A549 (cell line): ENCODE results near the gene CDC42BPB. TPM values are rescaled to one million over a fixed set of nuclear protein-coding genes. Genes with fewer than 3 reads are reported as not detected.

ENCODE experiments used
- ATAC-seq, 2 experiments: fragments of 200-7000 bp in 1 of 2; fragments of >200 bp in 1 of 2; cut with Nextera tagmentation in 1 of 2; cut with Tn5 transposase in 1 of 2; 3 replicates each; pipeline versions ENCODE4 v1.8.0 to v1.9.1; 2018 to 2020; ENCODE audit warnings: mild to moderate bottlenecking in 1 of 2, moderate library complexity in 1 of 2
- CTCF ChIA-PET: fragments of 300-600 bp; sonication (Branson Sonifier 250); formaldehyde crosslinking; extraction: SDS; loops from one replicate; lab custom pipeline; 2021; ENCODE audit warnings: antibody characterized with exemption, inconsistent platforms; lab: Yijun Ruan, JAX
- POLR2A ChIA-PET: fragments of 350-600 bp; formaldehyde crosslinking; extraction: SDS; loops from one replicate; lab custom pipeline; 2021; ENCODE audit warnings: antibody characterized with exemption, inconsistent platforms; lab: Yijun Ruan, JAX
- DNase-seq, 2 experiments: peaks; one replicate each; pipeline versions ENCODE4 v3.0.0 to v3.0.0-alpha.2; 2011 to 2016; ENCODE audit warnings: low read depth in 1 of 2, low spot score in 1 of 2
- FAIRE-seq: peaks from 2 replicates; lab custom pipeline; 2011; peaks lifted over from hg19 to GRCh38; lab: Jason Lieb, UNC
- H3K27ac ChIP-seq, 2 experiments: fragments of >200 bp; sonication (Bioruptor Twin); formaldehyde crosslinking; 3 replicates each; pipeline ENCODE4 v1.5.1; 2016 to 2017
- H3K4me1 ChIP-seq: fragments of >200 bp; sonication (Bioruptor Twin); formaldehyde crosslinking; 3 replicates; pipeline ENCODE4 v1.6.1; 2016
- H3K4me2 ChIP-seq: fragments of >200 bp; sonication (Bioruptor Twin); formaldehyde crosslinking; 3 replicates; pipeline ENCODE4 v1.6.1; 2016
- H3K4me3 ChIP-seq: fragments of >200 bp; sonication (Bioruptor Twin); formaldehyde crosslinking; 3 replicates; pipeline ENCODE4 v1.5.1; 2016
- H3K9me3 ChIP-seq: fragments of >200 bp; sonication (Bioruptor Twin); formaldehyde crosslinking; 3 replicates; pipeline ENCODE4 v1.6.1; 2016
- BHLHE40 ChIP-seq: IDR thresholded peaks from 2 replicates; pipeline ENCODE4 v1.6.1; 2012; ENCODE audit warnings: low read depth, low read length, inconsistent platforms
- CBX2 ChIP-seq: fragments of 200-600 bp; sonication (generic); IDR thresholded peaks from 2 replicates; pipeline ENCODE4 v1.6.1; 2016; ENCODE audit warnings: low read depth, mild to moderate bottlenecking, borderline replicate concordance
- CBX8 ChIP-seq: fragments of 200-600 bp; sonication (generic); IDR thresholded peaks from 2 replicates; pipeline ENCODE4 v1.6.1; 2016
- CEBPB ChIP-seq, 2 experiments: fragments of >200 bp in 1 of 2; sonication (Bioruptor Twin) in 1 of 2; formaldehyde crosslinking in 1 of 2; IDR thresholded peaks; 2 replicates each; pipeline ENCODE4 v1.6.1; 2012 to 2016
- CHD2 ChIP-seq: fragments of 150-350 bp; IDR thresholded peaks from 2 replicates; pipeline ENCODE4 v1.6.1; 2014; ENCODE audit warnings: low read length; ENCODE audit not compliant: partially characterized antibody
- CHD4 ChIP-seq: fragments of 200-600 bp; sonication (generic); IDR thresholded peaks from 2 replicates; pipeline ENCODE4 v1.6.1; 2016; ENCODE audit warnings: antibody characterized with exemption, mild to moderate bottlenecking, borderline replicate concordance
- EHMT2 ChIP-seq: fragments of 200-600 bp; sonication (generic); IDR thresholded peaks from 2 replicates; pipeline ENCODE4 v1.6.1; 2016; ENCODE audit warnings: antibody characterized with exemption, low read depth, mild to moderate bottlenecking, moderate library complexity
- EP300 ChIP-seq, 2 experiments: fragments of >200 bp; sonication (Bioruptor Twin); formaldehyde crosslinking; IDR thresholded peaks; 2 replicates in 1 of 2; 3 replicates in 1 of 2; pipeline ENCODE4 v1.6.1; 2016 to 2017
- ESRRA ChIP-seq: fragments of 150-350 bp; IDR thresholded peaks from 2 replicates; pipeline ENCODE4 v1.6.1; 2014; ENCODE audit warnings: mild to moderate bottlenecking, low read length, borderline replicate concordance
- FOXS1 ChIP-seq: fragments of 250-450 bp; sonication (Bioruptor Pico); IDR thresholded peaks from 2 replicates; pipeline ENCODE4 v1.5.0; 2020; ENCODE audit warnings: mild to moderate bottlenecking, moderate library complexity
- HEYL ChIP-seq: fragments of 250-450 bp; sonication (Bioruptor Pico); IDR thresholded peaks from 2 replicates; pipeline ENCODE4 v1.8.0; 2021; ENCODE audit warnings: mild to moderate bottlenecking, moderate library complexity
- HOXA7 ChIP-seq: fragments of 250-450 bp; sonication (Bioruptor Pico); IDR thresholded peaks from 2 replicates; pipeline ENCODE4 v1.5.0; 2020; ENCODE audit warnings: mild to moderate bottlenecking, moderate library complexity
- NPAS2 ChIP-seq: fragments of 250-450 bp; sonication (Bioruptor Pico); IDR thresholded peaks from 2 replicates; pipeline ENCODE4 v1.8.0; 2022; ENCODE audit warnings: mild to moderate bottlenecking, moderate library complexity, borderline replicate concordance
- PHF8 ChIP-seq: fragments of 200-600 bp; sonication (generic); IDR thresholded peaks from 2 replicates; pipeline ENCODE4 v1.6.1; 2016; ENCODE audit warnings: low read depth, mild to moderate bottlenecking, antibody characterized with exemption, moderate library complexity, borderline replicate concordance
- POLR2A ChIP-seq: IDR thresholded peaks from 2 replicates; pipeline ENCODE4 v1.6.1; 2012; ENCODE audit warnings: mild to moderate bottlenecking, low read length
- RNF2 ChIP-seq: fragments of 200-600 bp; sonication (generic); IDR thresholded peaks from 2 replicates; pipeline ENCODE4 v1.6.1; 2016; ENCODE audit warnings: low read depth, mild to moderate bottlenecking, antibody characterized with exemption, moderate library complexity, borderline replicate concordance
- ZSCAN20 ChIP-seq: fragments of 250-450 bp; sonication (Bioruptor Pico); IDR thresholded peaks from 2 replicates; pipeline ENCODE4 v1.8.0; 2022; ENCODE audit warnings: mild to moderate bottlenecking, moderate library complexity
- WGBS: methylation state at CpG from one replicate; pipeline ENCODE4 v1.1.6; 2017; ENCODE audit errors: missing lambda C conversion rate; 5-methylcytosine and 5-hydroxymethylcytosine counted together
- polyA plus RNA-seq, 4 experiments: library from polyadenylated mRNA; depleted of rRNA in 3 of 4; stranded (reverse); fragments of >200 nt; fragmentation: RNase III in 1 of 4; extraction: RNeasy Plus Mini Kit Qiagen cat#74134 plus additional on column Dnase treatment in 1 of 4; gene quantifications; 2 replicates in 3 of 4; 3 replicates in 1 of 4; pipeline ENCODE4 v1.2.3, GENCODE V29; 2011 to 2017
- TF ChIP-seq, protein P1 (sequence below): fragments of 450-650 bp; IDR thresholded peaks from 2 replicates; pipeline ENCODE4 v1.6.1; 2014; ENCODE audit warnings: antibody characterized with exemption
- TF ChIP-seq, protein P2 (sequence below): IDR thresholded peaks from 2 replicates; pipeline ENCODE4 v1.6.1; 2012
- TF ChIP-seq, protein P3 (sequence below): IDR thresholded peaks from 2 replicates; pipeline ENCODE4 v1.6.1; 2012; ENCODE audit warnings: low read depth, borderline replicate concordance

CDC42BPB gene
- polyA plus RNA-seq, 2 of the 4 experiments (the other 2 are of a cell fraction), result 56.4 to 57.1 TPM

DNA sequence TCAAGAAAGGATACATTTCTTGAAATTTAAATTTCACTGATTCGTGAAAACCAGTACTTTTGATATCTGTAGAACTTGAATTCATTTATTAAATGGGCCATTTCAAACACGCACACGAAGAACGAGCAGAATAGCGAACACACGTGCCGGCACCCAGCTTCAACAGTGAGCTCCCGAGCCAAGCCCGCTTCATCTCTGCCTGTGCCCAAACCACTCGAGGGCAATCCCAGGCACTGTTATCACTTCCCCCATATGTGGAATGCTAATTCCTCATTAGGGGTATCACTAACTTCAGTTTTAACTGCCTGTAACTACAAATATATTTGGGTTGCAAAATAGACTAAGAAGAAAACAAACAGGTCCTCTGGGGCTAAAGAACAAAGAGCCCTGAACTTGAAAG, 86.9 kb downstream of the CDC42BPB start:
- H3K27ac ChIP-seq, result no peak overlapping the region
- DNase-seq (no peak), FAIRE-seq (no peak), ATAC-seq (no peak)
- ChIA-PET POLR2A (no interaction called here), CTCF (interaction anchor here (1.0 to 1.2 kb wide), 3 partner anchors 15 to 276 kb away, joined by 3 read pairs; no protein-coding TSS in a partner anchor)
- no peaks in the 10 kb centered on the region for H3K9me3 ChIP-seq
- WGBS, result 93% methylated on average over 10 of the region's 10 CpGs
- H3K4me1 ChIP-seq, result peaks cover 3% of the 10 kb centered on the region; the same call in 1 of the 3 replicates
- no peak overlapping the region for H3K4me3 ChIP-seq
- no peak for TF ChIP-seq CEBPB (IDR thresholded peaks at IDR 0.05)
- TF ChIP-seq, protein P1, sequence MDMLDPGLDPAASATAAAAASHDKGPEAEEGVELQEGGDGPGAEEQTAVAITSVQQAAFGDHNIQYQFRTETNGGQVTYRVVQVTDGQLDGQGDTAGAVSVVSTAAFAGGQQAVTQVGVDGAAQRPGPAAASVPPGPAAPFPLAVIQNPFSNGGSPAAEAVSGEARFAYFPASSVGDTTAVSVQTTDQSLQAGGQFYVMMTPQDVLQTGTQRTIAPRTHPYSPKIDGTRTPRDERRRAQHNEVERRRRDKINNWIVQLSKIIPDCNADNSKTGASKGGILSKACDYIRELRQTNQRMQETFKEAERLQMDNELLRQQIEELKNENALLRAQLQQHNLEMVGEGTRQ, result no peak
- no peak for TF ChIP-seq ESRRA
- no peak overlapping the region for H3K4me2 ChIP-seq

DNA sequence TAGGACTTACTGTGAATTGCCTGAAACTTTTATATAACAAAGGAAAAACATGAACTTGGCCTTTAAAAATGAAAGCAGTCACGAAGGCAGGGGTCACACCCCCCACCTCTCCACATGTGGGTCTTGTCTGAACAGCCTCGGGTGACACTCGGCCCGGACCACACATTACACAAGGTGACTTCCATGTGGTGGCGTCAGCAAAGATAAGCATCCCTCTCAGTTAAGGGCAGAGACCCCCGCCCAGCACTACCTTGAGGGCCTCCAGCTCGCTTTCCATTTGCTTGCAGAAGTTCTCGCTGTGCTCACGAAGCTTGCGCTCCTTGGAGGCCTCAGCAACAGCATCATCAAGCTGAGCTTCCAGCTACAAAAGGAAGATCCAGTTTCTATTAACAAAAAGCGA, 87.4 kb downstream of the CDC42BPB start:
- TF ChIP-seq HEYL (CRISPR knock-in tag), result no peak
- TF ChIP-seq PHF8, result no peak
- TF ChIP-seq CBX8, result no peak
- no peak for TF ChIP-seq RNF2
- no peak for TF ChIP-seq CHD2
- no peak for TF ChIP-seq EP300 (IDR thresholded peaks at IDR 0.05)
- TF ChIP-seq, protein P2, sequence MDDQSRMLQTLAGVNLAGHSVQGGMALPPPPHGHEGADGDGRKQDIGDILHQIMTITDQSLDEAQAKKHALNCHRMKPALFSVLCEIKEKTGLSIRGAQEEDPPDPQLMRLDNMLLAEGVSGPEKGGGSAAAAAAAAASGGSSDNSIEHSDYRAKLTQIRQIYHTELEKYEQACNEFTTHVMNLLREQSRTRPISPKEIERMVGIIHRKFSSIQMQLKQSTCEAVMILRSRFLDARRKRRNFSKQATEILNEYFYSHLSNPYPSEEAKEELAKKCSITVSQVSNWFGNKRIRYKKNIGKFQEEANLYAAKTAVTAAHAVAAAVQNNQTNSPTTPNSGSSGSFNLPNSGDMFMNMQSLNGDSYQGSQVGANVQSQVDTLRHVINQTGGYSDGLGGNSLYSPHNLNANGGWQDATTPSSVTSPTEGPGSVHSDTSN, result no peak
- no peak for TF ChIP-seq BHLHE40
- no peak for TF ChIP-seq HOXA7 (CRISPR knock-in tag)
- Histone ChIP-seq H3K27ac (no peak overlapping the region), H3K4me3 (no peak overlapping the region), H3K9me3 (no peaks in the 10 kb centered on the region), H3K4me1 (peaks cover 3% of the 10 kb centered on the region; the same call in 1 of the 3 replicates), H3K4me2 (no peak overlapping the region)
- POLR2A ChIA-PET, result no interaction called here
- 93% methylated on average over 11 of the region's 11 CpGs for WGBS
- ATAC-seq (no peak), FAIRE-seq (no peak), DNase-seq (no peak)
- CTCF ChIA-PET, result interaction anchor here (1.0 to 1.2 kb wide), 3 partner anchors 14 to 275 kb away, joined by 3 read pairs; no protein-coding TSS in a partner anchor

DNA sequence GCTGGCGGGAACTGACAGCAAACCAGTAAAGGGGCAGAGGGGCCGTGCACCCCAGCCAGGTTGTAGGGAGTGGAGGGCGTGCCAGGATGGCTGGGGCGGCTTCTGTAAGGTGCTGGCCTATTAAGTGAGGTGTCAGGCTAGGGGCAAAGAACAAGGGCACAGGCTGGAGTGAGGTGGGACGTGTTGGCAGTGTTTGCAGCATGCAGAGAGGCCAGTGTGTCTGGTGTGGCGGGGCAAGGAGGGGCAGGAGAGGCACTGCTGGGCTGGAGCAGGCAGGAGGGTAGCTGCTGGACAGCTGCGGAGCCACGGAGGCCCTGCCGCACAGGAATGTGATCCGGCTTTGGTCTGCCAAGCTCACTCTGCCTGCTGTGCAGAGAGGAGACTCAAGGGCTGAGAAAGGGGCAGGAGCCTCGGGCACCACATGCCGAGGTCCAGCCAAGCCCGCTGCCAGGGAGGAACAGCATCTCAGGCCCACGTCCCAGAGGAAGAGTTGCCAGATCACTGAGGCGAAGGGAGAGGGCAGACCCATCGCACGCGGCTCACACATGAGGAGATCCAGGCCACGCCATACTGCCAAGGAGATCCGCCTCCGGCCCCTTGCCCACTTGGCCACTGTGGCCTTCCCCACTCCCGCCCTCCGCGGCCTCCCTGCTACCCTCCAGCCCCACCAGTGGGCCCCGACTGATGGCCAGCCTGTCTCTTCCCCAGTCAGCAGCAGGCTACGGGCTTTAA, 88.1 kb downstream of the CDC42BPB start:
- peaks cover 3% of the 10 kb centered on the region; the same call in 1 of the 3 replicates for H3K4me1 ChIP-seq
- no peaks in the 10 kb centered on the region for H3K9me3 ChIP-seq
- H3K4me2 ChIP-seq, result no peak overlapping the region
- WGBS, result 92% methylated on average over 25 of the region's 26 CpGs
- no peak for TF ChIP-seq POLR2A
- no peak for TF ChIP-seq ESRRA
- POLR2A ChIA-PET, result no interaction called here
- FAIRE-seq (no peak), ATAC-seq (no peak), DNase-seq (no peak)
- CTCF ChIA-PET, result interaction anchor here (1.0 kb wide), 1 partner anchor 274 kb away, joined by 3 read pairs; no protein-coding TSS in a partner anchor
- no peak overlapping the region for H3K27ac ChIP-seq
- no peak overlapping the region for H3K4me3 ChIP-seq

DNA sequence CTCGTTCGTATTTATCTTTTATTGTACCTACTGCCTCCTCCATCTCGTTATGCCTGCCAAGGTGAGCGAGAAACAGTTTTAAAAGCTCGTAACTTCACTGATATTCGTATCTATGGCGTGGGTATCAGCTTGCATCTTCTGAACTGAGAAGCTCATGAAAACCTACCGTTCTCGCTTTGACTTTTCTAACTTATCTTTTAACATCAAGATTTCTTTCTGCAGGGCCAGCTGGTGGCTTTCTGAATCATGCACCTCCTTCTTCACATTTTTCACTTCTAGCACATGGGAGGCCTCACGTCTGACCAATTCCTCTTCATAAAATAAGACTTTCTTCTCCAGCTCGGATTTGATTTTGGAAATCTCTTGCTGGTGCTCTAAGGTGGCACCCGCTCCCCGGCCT, 89.0 kb downstream of the CDC42BPB start:
- ChIA-PET CTCF (interaction anchor here (0.7 to 1.1 kb wide), 2 partner anchors 11 to 374 kb away, joined by 3 read pairs; no protein-coding TSS in a partner anchor), POLR2A (no interaction called here)
- H3K4me3 ChIP-seq, result no peak overlapping the region
- no peak overlapping the region for H3K27ac ChIP-seq
- no peak for DNase-seq
- FAIRE-seq, result no peak
- H3K4me1 ChIP-seq, result peaks cover 3% of the 10 kb centered on the region; the same call in 1 of the 3 replicates
- H3K9me3 ChIP-seq, result no peaks in the 10 kb centered on the region
- no peak overlapping the region for H3K4me2 ChIP-seq
- TF ChIP-seq CBX2 (no peak), NPAS2 (no peak), CHD4 (no peak), FOXS1 (CRISPR knock-in tag) (no peak), ZSCAN20 (no peak), EHMT2 (no peak)
- TF ChIP-seq, protein P3, sequence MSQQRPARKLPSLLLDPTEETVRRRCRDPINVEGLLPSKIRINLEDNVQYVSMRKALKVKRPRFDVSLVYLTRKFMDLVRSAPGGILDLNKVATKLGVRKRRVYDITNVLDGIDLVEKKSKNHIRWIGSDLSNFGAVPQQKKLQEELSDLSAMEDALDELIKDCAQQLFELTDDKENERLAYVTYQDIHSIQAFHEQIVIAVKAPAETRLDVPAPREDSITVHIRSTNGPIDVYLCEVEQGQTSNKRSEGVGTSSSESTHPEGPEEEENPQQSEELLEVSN, result no peak
- TF ChIP-seq, all 56 proteins: peak for 0
- no peak for ATAC-seq
- WGBS, result 95% methylated on average over 13 of the region's 13 CpGs
